ENCODE results near the gene SLC35B2. TPM values are rescaled to one million over a fixed set of nuclear protein-coding genes. Genes with fewer than 3 reads are reported as not detected.

Gene SLC35B2
- total RNA-seq: 108 and 149 TPM in 2 replicates

GRCh38 chr6:44257025-44257752 lies at the start of gene SLC35B2:
SLC35B2 (minus strand) TSS chr6:44257528; CDS start chr6:44257410, 118 bp downstream.

DNA sequence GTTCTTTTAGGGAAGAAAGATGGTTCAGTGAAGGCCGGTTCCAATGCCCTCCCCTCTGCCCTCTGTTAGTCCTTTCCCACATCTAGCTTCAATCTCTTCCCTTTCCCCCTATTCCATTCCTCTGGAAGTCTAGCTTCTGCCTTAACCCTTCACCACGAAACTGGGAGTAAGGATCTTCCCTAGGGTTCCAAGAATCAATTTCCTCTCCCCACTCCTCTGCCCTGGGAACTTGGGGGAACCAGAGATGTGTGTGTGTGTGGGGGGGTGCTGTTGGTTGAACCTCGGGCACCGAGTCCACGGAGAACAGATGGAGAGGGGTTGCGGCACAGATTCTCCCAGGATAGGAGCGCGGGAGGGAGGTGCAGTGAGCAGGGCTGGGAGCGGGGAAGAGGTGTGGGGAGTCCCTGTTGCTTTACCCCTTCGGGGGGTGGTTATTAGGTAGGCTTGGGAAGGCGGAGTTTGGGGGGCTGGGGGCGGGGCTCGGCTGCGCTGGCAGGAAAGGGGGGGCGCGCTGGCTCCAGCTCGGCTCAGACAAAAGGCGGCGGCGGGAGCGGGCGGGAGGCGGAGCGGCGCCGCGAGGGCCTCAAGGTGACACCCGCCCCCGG lies 12.7 kb upstream of the SLC35B2 start, which contains the start of gene TMEM151B:
Gene TMEM151B (plus strand): TSS at position 530 of the 605 bp plus-strand sequence. CDS start 293 bp downstream, outside the sequence.

GRCh38 chr6:44265007-44265721 lies 7.8 kb upstream of the SLC35B2 start, which contains the start of gene NFKBIE:
NFKBIE (minus strand) TSS chr6:44265551; CDS start chr6:44265346, 205 bp downstream.

DNA sequence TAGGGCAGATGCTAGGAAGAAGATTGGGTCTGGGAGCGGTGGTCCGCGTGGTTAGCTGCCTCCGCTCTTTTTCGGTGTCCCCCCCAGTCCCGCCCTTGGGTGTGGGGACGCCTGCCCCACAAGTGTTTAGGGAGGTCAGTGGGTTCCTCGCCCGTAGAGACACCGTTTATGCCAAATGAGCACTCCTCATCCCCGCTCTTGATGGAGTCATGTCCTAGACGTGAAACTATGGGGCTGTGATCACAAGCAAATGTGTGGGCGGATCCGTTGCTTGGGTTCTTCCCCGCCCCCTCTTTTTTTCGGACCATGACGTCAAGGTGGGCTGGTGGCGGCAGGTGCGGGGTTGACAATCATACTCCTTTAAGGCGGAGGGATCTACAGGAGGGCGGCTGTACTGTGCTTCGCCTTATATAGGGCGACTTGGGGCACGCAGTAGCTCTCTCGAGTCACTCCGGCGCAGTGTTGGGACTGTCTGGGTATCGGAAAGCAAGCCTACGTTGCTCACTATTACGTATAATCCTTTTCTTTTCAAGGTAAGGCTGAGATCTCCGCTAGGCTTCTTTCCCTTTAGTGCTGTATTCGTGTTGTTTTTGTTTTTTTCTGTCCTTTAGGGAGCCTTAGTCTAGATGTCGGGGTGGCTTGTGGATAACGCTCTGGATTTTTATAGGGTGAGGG lies 10.5 kb downstream of the SLC35B2 start, which contains the start of gene HSP90AB1:
Gene HSP90AB1 (plus strand): TSS at position 439 of the 675 bp plus-strand sequence. CDS start 1,529 bp downstream, outside the sequence.

GRCh38 chr6:44223319-44224028 lies 33.9 kb downstream of the SLC35B2 start, which contains the start of gene SLC29A1:
SLC29A1 (plus strand) TSS chr6:44223595; CDS start chr6:44227314, 3,719 bp downstream.

DNA sequence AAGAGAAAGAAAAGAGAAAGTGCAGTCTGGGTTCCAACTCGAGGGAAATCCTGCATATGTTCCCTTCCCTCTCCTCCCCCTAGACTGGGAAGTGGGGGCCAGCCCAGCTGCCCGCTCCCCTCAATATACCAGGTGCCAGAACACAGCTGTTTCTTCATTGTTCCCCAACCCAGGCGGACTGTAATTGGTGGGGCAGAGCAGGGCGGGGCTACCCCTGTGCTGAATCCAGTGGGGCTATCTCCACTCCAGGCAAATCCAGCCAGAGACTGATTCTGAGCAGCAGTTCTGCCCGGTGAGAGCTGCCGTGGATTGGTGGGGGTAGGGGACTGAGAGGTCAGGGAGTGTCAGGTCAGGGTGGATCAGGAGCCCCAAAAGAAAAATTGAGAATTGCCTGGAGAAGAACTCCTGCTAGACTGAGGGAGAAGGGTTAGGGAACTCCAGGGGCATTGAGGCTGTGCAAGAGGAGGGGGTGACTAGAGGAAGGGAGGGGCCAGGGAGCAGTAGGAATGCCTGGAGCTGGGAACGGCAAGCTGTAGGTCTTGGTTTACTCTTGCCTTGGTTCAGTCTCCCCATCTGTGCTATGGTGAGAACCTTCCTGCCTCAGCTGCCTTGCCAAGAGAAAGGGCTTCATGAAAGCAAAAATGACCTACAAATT lies 40.5 kb downstream of the SLC35B2 start, which contains the start of gene MYMX:
Gene MYMX (plus strand): TSS at position 250 of the 655 bp plus-strand sequence. CDS start 546 bp downstream, outside the sequence.

Other genes with a start within 250 kb of the SLC35B2 start
- gene MRPL14, start 130.1 kb downstream of the SLC35B2 start, total RNA-seq: 30.6 and 34.5 TPM in 2 replicates
- 36.9 and 56.1 TPM in 2 replicates for gene TMEM63B, start 130.0 kb downstream of the SLC35B2 start, total RNA-seq
- not detected in 2 replicates for gene CAPN11, start 98.7 kb downstream of the SLC35B2 start, total RNA-seq
- gene MYMX, start 40.6 kb downstream of the SLC35B2 start, total RNA-seq: 0.33 TPM in 1 of 2 replicates, not detected in the other
- gene SLC29A1, start 33.9 kb downstream of the SLC35B2 start, total RNA-seq: 19.1 and 28.1 TPM in 2 replicates
- gene HSP90AB1, start 10.4 kb downstream of the SLC35B2 start, total RNA-seq: 525 and 552 TPM in 2 replicates
- gene NFKBIE, start 8.0 kb upstream of the SLC35B2 start, total RNA-seq: 2.7 and 3.5 TPM in 2 replicates
- not detected in 2 replicates for gene TMEM151B, start 12.9 kb upstream of the SLC35B2 start, total RNA-seq
- gene AARS2, start 55.8 kb upstream of the SLC35B2 start, total RNA-seq: 15.8 and 18.5 TPM in 2 replicates
- not detected in 2 replicates for gene SPATS1, start 85.1 kb upstream of the SLC35B2 start, total RNA-seq
- gene CDC5L, start 130.2 kb upstream of the SLC35B2 start, total RNA-seq: 16.1 and 19.6 TPM in 2 replicates